HG03060 (cell line): ENCODE data around the gene CPEB1.

Source experiments
- ATAC-seq: cut with Tn5 transposase; IDR thresholded peaks from one replicate; pipeline ENCODE4 v1.9.1; 2021; ENCODE audit warnings: low read depth, moderate number of reproducible peaks; ENCODE audit not compliant: unreplicated experiment

Gene CPEB1

DNA sequence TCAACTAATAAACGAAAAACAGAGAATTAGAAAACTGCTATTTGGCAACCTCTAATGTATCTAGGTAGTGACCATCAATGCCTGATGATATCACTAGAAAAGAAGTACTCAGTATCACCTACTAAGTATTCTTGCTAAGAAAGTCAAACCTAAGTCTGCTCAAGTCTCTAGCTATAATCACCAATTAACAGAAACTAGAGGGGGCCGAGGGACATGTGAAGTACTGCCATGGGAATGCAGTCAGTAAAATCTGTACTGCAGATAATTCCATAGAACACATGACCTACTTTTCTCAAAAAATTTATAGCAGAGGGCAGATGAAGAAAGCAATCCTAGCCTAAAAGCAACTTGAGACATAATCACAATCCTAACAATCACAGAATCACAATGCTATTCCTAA, 51.4 kb downstream of the CPEB1 start:
- no peak for ATAC-seq

DNA sequence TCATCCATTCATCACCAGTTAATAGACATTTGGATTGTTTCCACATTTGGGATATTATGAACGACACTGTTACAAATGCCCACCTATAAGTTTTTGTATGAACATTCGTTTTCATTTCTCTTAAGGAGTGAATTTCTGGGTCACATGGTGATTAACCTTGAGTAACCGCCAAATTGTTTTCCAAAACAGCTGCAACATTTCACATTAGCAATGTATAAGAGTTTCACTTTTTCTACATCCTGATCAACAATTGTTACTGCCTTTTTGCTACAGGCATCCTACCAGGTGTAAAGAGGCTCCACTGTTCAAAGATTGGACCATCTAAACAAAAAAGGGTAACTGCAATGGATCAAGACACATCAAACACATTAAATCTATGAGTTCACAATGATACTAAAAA, 52.0 kb downstream of the CPEB1 start:
- ATAC-seq: no peak

- no peak for ATAC-seq
Measured at GRCh38 chr15:82587805-82588204, 59.4 kb downstream of the CPEB1 start.

GRCh38 chr15:82585072-82585471, 62.1 kb downstream of the CPEB1 start:
- no peak for ATAC-seq

DNA sequence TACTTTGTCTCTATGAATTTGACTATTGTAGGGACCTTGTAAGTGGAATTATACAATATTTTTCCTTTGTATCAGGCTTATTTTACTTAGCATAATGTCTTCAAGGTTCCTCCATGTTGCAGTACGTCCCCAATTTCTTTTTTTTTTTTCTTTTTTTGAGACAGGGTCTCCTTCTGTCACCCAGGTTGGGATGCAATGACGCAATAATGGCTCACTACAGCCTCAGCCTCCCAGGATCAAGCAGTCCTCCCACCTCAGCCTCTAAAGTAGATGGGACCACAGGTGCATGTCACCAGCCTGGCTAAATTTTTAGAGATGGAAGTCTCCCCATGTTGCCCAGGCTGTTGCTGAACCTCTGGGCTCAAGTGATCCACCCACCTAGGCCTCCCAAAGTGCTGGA, 66.5 kb downstream of the CPEB1 start:
- no peak for ATAC-seq

GRCh38 chr15:82575335-82575734, 71.8 kb downstream of the CPEB1 start:
- ATAC-seq: no peak

- ATAC-seq: no peak
Measured at GRCh38 chr15:82572986-82573385, 74.2 kb downstream of the CPEB1 start.

GRCh38 chr15:82572311-82572710, 74.9 kb downstream of the CPEB1 start:
- ATAC-seq: no peak

DNA sequence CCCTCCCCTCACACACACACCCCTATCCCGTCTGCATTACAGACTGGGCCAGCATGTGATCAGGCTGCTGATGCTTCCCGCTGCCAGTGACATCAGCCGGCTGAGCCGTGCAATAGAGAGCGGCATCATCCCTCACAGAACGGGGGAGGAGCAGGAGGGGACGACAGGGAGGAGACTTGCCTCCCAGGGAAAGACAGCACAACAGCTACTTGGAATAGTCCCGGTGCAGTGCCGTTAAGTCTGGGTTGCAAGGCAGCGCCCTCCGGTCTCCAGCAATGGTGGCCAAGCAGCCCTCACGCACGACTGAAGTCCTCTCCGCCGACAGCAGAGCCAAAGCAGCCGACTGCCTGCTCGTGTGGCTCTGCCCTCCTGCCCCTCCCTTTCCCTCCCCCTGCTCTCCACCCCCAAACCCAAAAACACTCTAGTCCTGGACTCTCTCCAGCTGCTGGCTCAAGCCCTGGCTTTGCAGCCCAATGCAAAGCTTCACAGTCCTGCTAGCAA, 75.4 kb downstream of the CPEB1 start:
- ATAC-seq: no peak

- no peak for ATAC-seq
Measured at GRCh38 chr15:82570721-82571508, 76.2 kb downstream of the CPEB1 start.

DNA sequence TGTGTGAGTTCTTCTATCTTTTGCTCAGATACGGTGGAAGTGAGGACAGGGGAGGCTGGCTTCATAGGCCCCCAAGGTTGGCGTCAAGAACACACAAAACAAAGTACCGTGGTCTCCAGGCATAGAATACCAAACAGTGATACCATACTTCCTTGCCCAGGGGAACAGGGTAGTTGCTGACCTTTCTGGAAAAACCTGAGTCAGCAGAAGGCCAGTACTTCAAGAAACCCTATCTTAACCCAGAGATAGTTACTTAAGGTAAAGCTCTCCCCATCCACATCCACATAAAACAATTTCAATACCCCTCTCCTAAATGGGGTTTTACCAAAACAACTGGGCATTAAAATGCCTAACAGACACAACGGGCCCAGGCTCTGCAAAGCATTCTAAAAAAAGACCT, 77.3 kb downstream of the CPEB1 start:
- no peak for ATAC-seq

DNA sequence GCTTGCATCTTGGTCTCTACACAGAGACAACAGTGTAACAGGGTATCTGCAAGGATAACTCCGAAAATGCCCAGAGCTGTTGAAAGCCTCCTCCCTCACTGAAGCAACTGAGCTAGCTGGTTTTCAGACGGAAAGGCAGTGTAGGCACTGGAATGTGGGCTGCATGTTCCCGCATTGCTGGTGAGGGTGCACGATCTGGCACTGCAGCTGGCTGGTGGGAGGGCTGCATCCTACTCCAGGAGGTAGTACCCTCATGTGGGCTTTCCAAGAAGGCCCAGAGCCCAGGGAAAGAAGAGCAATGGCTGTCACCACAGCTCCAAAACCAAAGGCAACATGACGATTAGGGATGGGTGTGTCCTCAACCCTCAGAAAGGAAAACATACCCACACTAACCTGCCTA, 78.2 kb downstream of the CPEB1 start:
- no peak for ATAC-seq

DNA sequence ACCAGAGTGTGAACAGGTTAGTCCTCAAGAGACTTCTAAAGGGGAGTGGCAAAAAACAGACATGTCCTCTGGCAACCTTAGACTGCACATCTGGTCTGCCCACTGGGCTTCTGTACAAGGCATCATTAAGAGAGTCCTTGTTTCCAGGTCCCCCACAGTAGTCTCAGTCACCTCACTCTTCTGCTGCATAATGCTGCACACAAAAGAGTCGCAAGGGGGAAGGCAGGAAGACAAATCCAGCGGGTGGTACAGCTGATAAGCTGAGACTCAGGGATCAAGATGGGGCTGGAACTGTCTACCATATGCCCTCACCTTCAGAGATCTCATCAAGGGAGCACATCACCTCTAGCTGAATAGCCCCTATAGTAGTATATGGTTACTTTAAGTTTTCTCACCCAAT, 79.5 kb downstream of the CPEB1 start:
- ATAC-seq: no peak

DNA sequence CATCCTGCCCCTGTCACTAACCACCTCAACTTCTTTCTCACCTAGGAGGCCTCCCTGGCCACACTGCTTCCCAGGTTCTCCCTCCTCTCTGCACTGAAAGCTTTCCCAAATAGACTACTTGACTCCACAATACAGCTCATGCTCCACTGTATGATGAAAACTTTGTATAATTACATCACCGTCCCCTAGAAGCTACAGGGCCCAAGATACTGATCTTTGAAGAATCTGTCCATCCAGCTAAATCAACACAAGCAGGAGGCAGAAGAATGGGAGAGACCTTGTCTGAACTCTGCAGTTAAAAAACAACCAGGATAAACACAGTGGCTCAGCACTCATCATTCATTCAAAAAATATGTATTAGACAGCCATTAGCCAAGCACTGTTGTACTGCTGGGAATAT, 80.5 kb downstream of the CPEB1 start:
- ATAC-seq: no peak

DNA sequence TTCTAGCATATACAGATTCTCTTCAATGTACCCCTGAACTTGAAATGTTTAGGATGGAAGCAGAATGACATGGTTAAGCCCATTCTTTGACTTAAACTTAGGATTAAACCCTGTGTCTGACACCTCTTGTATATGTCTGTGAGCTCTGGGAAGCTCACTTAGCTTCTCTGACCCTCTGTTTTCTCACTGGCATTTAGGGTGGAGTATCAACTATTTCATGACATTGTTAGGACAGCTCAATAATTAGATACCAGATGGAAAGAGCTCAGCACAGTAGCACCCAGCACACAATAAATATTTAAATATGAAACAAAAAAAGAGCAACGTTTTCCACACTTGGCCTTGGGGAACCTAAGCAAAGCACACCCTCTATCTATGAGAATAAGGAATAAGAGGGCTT, 88.7 kb downstream of the CPEB1 start:
- ATAC-seq: no peak

- no peak for ATAC-seq
Measured at GRCh38 chr15:82556315-82557035, 90.7 kb downstream of the CPEB1 start.

- ATAC-seq: no peak
Measured at GRCh38 chr15:82554849-82555248, 92.3 kb downstream of the CPEB1 start.

DNA sequence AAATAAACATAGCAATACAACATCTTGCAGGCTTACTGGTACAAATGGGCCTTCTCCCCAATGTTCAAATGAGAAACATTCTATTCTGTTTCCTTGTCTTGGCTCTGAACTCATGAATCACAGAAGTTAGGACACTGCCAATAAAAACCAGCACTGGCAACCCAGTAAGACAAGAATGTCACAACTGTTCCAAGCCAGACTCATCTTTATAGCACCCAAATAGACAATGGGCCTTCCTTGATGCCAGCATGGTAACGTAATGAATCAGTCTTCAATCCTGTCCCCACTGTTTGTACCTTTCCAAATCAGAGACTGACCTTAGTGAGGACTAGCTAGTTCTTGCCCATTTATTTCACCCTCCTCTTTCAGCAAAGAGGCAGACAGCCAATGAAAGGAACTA, 92.8 kb downstream of the CPEB1 start:
- ATAC-seq: no peak

GRCh38 chr15:82553846-82554245, 93.3 kb downstream of the CPEB1 start:
- no peak for ATAC-seq

DNA sequence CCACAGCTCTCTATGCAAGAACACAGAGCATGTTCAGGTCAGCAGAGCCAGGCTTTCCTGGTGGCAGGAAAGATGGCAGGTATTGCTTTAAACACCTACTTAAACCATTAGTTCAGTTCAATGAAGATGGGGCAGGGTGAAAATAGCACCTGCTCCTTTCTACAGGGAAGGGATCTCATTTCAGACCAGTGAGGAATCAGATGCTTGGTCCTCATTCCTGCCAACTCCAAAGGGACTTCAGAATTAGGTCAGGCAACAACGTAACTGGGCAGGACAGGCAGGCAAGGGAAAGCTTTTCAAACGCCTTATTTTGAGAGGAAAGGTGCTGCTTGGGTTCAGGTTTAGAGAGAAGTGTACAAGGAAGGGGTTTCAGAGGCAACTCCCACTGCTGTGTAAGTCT, 94.3 kb downstream of the CPEB1 start:
- ATAC-seq: no peak

DNA sequence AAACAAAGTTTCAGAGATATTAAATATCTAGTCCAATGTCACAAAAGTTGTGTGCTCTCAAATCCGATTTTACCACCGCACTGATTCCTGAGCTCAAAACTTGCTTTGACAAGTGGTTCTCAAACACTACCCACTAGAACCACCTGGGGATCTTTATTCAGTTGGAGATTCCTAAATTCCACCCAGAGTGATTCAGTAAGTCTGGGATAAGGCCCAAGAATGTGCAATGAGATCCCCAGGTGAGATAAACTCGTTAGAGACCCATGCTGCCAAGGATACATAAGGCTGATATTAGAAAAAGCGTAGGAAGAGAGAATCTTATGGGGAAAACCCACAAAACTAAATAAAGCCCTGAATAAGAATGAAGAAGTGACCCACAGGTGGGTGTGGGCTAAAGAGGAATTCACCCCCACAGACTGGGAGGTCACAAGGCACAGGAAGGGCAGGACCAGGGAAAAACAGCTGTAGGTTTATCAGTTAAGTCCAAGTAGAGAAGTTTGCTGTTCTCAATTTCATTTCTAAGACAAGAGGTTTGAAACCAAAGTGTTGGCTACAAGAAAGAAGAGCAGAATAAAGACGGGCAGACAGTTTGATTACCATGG, 95.4 kb downstream of the CPEB1 start:
- no peak for ATAC-seq
